HCEC 1CT (cell line): ENCODE measurements around the gene MAVS.
"Not testable (repeated sequence)": the region's sequence is repeated elsewhere in the genome, so short reads cannot be mapped to it uniquely, and the experiment has no call there.

ENCODE experiments used
- DNase-seq: peaks from one replicate; pipeline ENCODE4 v3.0.0-alpha.2; 2017

The MAVS gene

DNA sequence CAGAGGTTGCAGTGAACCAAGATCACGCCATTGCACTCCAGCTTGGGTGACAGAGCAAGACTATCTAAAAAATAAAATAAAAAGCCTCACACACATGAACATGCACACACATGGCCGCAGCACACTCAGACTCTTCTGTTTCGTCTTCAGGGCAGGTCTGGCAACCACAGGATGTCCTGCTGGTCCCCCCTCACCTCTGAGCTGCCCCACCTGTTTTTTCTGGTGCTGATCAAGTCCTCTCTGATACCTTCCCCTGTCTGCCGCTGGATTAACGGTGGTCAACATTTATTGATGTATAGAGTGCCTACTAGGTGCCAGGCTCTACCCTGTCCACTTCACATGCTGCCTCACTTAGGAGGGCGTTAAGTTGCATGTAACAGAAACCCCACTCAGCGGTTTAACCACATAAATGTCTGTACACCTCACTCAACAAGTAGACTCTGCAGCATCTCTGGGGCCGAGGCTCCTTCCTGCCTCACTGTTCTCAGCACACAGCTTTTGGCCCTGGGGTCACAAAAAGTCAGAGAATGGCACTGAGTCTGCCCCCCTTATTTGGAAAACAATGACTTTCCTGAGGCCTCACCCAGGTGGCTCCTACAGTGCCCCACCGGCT lies 30.8 kb upstream of the MAVS start:
- DNase-seq = no peak

DNA sequence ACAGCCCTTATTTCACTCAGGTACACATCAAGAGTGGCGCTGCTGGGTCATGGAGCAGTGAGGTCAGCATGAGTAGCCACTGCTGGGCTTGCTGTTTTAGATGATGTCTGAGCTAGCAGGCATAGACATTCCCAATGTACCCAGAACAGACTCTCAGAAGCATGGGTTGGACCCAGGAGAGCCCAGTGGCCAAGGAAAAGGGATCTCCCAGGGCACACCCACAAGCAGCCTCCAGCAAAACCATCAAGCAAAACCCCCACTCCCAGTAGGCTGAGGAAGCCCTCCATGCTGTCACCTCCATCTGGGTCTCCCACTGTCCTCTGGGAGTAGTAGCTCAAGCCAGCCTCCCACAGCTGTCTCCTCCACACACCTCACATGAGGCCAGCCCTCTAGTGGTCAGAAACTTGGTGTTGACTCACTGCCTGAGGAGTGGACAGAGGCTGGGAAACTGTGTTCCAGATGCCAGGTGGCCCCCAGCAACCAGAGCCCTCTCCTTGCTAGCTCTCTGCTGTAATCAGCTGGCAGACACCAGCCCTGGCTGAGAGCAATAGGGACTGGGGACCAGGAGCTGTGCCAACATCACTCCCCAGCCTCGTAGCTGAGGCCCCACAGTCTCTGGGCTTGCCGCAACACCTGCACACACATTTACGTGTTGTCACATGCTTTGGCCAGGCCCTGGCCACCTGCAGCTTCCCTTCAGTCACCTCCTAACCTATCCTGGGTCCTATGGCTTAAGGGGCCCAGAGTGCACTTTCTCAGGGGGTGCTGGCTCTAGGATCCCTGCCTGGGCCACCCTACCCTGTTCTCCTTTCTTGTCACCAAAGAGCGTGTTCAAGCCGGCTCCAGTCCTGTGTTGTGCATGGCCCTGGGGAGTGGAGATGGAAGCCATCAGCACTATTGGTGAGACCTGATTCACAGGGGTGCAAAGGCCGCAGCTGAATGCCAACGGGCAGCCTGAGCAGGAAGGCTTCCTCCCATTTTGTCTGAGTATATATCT lies 28.2 kb upstream of the MAVS start:
- DNase-seq = peak; percentile 85

DNA sequence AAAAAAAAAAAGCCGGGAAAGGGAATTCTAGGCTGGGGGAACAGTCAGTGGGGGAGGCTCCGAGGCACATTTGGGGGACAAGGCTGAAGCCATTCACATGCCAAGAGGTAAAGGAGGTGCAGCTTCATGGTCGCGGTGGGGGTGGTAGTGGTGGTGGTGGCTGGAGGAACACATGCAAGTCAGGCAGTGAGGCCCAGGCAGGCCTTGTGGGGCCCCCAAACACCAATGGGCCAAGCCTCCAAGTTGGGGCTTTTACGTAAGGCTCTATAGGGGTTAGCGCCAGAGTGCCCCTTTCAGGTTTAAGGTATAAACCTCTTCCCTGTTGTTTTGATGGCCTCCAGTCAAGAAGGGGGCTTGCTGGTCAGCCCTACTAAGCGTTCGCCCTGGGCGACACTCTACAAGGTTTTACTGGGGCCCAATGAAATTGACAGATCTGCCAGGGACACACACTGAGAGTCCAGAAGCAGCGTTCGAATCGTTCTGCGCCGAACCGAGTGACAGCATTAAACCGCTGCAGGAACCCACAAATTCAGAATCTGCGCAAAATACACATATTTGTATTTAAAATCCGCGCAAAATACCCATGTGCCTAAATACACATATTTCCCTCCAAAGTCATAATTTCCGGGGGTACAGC lies 27.1 kb upstream of the MAVS start:
- no peak for DNase-seq

DNA sequence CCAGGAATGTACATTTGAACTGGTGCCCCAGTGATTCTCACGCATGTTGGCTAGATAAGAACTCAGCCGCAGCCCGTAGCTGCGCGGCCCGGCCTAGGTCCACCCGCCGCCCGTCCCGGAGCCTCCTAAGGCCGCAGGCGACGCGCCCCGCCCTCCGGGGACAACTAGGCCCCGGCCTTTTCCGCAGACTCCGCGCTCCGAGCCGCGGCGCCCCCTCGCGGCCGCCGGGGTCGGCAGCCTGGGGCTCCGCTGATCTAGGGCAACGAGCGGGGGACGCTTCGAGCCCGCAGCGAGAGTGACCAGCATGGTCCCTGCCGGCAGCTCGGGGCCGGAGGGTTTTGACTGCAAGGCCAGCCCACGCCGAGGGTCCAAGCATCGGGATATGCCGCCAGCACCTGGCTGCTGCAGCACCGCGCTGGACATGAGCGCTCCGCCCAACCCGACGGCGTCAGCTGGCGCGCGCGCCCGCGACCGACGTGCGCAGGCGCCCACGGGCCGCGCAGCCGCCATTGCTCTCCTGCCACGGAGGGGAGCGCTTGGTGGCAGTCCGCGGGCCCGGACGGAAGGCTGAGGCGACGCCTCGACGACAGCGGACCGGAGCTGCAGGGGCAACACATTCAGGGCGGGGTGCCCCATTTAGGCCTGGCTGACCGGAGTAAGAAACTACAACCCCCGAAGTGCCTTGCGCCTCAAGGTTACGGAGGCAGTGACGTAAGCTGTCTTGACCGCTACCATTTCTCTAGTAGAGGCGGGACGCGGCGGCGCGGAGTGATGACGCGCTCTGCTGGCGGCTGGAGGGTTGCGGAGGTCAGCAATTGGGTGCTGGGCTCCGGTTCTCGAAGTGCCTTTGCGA lies 26.4 kb upstream of the MAVS start, which contains the start of gene AP5S1:
Gene AP5S1, plus strand, starts transcription at position 500 of the 853 bp plus-strand sequence. CDS start 1,571 bp downstream, outside the sequence.
- peak; percentile 96 for DNase-seq

DNA sequence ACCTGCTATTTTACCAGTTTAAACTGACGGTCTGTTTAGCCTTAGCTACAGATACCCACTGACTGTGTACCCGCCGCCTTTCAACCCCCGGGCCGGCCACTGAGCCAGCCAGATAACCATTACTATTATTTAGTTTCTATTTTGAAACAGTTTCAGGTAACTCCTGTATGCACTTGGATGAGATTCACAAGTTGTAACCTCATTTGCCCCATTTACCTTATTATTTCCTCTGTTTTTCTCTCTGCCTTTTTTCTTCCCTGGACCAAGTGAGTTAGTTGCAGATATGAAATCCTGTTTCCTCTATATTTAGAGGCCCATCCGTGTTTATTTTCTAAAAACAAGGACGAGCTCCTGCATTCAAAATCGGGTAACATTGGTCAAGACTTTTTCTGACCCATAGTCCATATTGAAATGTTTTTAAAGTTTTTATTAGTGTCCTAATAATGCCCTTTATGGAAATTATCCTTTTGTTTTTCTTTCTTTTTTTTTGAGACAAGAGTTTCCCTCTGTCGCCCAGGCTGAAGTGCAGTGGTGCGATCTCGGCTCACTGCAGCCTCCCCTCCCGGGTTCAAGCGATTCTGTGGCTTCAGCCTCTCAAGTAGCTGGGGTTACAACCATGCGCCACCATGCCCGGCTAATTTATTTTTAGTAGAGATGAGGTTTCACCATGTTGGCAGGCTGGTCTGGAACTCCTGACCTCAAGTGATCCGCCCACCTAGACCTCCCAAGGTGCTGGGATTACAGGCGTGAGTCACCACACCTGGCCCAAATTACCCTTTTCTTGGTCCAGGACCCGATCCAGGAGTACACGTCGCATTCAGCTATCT lies 25.5 kb upstream of the MAVS start:
- no peak for DNase-seq

DNA sequence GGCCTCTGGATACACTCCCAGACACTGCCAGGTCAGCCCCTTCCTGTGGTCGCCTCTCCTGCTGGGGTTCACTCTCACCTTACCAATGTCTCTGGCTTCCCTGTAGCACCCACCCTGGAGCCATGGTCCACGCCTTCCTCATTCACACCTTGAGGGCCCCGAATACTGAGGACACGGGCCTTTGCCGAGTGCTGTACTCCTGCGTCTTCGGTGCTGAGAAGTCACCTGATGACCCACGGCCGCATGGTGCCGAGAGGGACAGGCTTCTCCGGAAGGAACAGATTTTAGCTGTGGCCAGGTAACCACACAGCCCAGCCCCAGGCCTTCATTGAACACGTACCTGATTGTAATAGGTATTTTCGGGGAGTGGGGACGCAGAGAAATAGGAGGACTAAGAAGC lies 24.6 kb upstream of the MAVS start:
- DNase-seq = no peak

DNA sequence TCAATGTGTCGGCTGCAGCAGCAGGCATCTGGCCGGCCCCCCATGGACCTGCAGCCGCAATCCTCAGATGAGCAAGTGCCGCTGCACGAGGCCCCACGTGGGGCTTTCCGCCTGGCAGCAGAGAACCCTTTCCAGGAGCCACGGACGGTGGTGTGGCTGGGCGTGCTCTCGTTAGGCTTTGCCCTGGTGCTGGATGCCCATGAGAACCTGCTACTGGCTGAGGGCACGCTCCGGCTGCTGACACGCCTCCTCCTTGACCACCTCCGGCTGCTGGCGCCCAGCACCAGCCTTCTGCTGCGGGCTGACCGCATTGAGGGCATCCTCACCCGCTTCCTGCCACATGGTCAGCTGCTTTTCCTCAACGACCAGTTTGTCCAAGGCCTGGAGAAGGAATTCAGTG lies 22.8 kb upstream of the MAVS start:
- DNase-seq = no peak

DNA sequence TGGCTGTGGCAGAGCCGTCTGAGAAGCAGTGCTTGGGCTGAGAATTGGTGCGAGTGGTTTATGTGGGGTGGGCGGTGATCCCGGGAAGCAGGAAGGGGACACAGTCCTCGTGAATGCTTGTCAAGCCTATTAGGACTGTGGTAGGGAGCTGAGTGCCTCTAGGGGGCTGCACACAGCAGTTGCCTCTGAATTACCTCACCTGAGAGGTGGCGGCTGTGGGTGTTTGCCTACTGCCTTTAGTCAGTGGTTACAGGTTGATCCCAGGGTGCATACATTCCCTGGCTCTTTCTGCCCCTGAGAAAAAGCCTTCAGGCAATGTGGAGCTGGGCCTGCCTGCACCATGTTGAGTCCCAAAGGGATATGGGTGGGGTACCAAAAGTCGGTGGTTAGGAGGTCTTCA lies 21.1 kb upstream of the MAVS start:
- no peak for DNase-seq

DNA sequence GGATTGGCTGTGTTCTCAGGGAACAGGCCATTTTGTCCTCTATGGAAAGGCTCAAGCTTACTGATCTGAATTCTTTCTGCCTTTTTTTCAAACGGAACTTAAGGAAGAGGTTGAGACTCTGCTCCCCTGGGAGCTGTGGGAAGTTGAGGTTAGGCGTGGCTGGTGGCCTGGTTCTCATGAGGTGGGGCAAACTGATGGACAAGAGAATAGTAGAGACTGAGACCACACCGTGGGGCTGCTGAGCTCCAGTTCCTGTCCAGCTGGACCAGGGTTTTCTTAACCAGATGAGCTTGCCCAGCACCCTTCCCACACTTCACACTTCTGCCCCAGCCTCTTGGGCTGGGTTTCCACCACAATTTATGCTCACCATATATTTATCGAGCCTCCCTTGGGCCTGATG lies 20.2 kb upstream of the MAVS start:
- no peak for DNase-seq

DNA sequence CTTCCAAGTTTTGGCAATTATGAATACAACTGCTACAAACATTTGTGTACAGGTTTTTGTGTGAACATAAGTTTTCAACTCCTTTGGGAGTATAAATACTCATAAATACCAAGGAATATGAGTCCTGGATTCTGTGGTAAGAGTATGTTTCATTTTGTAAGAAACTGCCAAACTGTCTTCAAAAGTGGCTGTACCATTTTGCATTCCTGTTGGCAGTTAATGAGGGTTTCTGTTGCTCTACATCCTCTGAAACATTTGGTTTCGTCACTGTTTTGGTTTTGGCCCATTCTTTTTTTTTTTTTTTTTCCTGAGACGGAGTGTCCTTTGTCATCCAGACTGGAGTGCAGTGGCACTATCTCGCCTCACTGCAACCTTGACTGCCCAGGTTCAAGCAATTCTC lies 17.8 kb upstream of the MAVS start:
- DNase-seq = no peak

DNA sequence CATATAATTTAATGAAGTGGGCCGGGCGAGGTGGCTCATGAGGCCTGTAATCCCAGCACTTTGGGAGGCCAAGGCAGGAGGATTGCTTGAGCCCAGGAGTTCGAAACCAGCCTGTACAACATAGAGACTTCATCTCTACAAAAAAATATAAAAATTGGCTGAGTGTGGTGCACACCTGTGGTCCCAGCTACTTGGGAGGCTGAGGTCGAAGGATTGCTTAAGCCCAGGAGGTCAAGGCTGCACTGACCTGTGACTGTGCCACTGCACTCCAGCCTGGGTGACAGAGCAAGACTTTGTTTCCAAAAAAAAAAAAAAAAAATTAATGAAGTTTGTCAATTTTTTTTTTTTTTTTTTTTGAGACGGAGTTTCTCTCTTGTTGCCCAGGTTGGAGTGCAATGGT lies 16.7 kb upstream of the MAVS start:
- DNase-seq = not testable (repeated sequence)

DNA sequence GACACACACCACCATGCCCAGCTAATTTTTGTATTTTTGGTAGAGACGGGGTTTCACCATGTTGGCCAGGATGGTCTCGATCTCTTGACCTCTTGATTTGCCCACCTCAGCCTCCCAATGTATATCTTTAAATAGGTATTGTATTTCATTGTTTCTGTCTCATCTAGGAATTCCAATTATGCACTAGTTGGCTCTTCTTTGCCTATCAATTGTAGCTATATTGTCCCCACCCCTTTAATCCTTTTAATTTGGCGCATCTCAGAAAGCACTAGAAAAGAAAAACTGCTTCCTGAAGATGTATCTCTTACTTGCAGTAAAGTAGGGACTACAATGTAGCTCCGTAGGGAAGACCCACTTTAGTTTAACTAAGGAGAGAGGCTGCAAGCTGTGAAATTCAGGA lies 10.5 kb upstream of the MAVS start:
- no peak for DNase-seq

DNA sequence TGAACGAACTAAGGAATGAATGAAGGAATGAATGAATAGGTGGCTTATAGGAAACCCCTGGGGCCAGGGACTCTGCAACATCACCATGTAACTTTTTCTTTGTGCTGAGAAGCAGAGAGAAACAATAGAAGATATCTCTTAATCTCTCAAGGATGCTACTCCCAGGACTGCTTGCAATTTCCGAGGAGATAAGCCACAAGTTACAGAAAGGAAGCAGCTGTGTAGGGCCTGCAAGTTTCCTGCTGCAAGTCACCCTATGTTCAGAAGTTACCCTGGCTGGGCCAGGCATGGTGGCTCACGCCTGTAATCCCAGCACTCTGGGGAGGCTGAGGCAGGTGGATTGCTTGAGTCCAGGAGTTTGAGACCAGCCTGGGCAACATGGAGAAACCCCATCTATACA lies 7.3 kb upstream of the MAVS start:
- DNase-seq = no peak

DNA sequence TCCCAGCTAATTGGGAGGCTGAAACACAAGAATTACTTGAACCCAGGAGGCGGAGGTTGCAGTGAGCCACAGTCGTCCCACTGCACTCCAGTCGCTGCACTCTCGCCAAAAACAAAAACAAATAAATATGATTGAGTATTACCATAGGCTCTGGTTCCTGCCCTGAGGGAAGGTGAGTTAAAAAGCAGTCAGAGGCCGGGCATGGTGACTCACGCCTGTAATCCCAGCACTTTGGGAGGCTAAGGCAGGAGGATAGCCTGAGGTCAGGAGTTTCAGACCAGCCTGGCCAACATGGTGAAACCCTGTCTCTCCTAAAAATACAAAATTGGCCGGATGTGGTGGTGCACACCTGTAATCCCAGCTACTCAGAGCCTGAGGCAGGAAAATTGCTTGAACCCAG lies 6.4 kb upstream of the MAVS start:
- DNase-seq = not testable (repeated sequence)

DNA sequence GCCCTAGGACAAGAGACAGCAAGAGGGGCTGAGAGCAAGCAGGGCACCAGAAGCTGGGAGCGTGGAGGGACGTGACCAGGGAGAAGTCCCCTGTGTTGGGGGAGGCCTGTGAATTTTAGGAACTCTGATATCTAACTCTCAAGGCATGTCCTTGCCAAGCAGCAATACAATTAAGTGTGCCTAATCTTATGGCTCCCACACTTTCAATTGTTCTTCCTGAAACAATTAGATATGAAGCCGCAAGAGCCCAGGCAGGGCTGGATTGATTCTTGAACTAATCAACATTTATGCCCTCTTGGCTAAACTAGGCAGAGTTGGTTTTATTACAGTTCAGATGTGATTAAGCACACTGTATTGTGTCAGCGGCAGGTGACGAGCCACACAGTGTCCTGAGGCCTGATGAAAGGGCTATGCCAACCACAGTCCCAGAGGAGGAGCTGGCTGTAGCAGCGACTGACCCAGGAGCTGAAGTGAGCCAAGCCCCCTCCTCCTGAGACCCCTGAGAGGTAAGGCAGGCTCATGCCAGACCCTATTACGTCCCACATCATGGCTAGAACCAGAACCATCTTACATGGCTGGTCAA lies 4.2 kb upstream of the MAVS start:
- no peak for DNase-seq

DNA sequence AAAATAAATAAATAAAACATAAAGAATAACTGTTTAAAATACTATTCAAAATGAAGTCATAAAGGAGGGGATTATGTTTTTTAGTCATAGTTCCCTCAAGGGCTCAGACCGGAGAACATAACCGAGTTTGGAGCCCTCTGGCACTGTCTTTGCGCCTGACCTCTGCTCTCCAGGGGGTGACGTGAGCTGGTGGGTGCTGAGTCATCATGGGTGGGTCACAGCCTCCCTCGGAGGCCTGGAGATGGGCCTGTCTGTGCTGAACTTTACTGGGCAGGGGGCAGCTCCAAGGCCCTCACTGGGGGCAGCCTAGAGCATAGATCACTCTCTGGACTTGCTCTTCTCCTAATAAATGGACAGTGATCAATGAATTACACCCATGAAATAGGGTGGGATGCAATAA lies 3.1 kb upstream of the MAVS start:
- peak; percentile 93 for DNase-seq

DNA sequence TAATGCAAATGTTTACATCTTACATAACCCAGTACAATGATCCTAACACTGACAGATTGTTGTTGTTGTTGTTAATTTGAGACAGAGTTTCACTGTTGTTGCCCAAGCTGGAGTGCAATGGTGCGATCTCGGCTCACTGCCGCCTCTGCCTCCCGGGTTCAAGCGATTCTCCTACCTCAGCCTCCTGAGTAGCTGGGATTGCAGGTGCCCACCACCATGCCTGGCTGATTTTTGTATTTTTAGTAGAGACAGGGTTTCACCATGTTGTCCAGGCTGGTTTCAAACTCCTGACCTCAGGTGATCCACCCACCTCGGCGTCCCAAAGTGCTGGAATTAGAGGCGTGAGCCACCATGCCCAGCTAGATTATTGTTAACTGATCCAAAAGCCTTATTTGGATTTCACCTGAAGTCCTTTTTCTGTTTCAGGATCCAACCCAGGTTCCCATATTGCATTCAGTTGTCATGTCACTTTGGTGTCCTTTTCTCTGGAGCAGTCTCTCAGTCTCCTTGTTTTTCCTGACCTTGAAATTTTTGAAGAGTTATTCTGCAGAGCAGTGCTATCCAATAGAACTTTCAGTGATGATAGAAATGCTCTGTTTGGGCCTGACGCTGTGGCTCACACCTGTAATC lies 2.5 kb upstream of the MAVS start:
- DNase-seq = not testable (repeated sequence)

DNA sequence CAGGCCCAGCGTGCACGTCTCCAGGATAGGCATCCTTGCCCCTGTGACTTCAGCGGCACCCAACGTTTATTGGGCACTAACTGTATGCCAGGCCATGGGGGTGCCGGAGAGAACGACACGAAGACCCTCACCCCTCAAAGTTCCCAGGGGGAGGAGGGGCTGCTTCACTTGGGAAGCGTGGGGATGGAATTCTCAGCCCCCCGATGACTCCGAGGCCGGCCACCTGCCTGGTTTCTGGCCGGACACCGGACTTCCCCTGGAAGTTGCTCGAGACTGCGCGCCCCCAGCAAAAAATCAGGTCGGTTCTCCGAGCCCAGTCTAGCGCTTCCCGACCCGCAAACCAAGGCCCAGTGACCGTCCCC lies 275 bp upstream of the MAVS start:
- no peak for DNase-seq

DNA sequence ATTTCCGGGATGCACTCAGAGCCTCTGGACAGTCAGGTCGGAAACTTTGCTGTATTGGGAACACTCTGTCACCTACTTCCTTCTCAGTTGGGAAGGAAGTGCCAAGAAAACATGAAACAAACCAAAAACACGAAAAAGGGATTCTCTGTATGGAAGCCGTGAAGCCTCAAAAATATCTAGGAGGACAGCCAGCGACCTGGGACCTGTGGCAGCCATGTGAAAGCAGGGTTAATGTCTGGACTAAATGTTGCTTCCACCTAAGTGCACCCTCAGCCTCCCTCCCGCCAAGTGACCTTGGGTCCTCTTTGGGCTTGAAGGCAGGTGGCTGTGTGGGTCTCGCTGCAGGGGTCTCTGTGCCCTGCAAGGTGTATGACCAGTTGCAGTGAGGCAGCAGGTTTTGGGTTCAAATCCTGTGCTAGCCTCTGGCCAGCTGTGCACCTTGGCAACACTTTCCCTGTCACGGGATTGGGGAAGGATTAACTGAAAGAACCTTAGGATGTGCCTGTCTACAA lies 851 bp downstream of the MAVS start:
- DNase-seq = no peak

DNA sequence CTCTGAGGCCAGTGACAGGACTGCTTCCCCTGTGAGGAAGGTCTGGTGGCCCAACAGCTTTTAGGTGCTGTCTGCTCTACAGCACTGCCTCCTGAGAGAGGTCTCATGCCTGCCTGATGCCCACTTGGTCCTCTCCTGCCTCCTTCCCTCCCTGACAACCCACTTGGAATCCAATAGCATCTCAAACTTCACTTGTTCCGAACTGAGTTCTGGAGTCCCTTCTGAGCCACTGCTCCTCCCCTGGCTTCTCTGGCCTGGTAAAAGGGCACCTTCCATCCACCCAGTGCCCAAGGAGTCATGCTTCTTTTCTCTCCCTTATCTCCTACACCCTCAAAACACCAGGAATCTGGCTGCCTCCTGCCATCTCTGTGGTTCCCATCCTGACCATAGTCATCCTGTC lies 1.9 kb downstream of the MAVS start:
- no peak for DNase-seq

DNA sequence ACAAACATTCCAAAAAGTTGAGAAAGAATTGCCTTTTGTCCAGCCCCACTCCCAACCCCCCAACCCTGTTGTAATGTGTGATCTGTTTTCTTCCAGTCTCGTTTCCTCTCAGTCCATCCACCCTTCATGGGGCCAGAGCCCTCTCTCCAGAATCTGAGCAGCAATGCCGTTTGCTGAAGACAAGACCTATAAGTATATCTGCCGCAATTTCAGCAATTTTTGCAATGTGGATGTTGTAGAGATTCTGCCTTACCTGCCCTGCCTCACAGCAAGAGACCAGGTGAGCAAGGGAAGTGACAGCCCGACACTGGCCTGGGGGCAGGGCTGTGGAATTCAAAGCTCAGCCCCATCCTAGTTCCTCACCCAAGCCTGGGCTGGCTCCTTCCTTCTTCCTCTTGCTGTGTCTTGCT lies 7.8 kb downstream of the MAVS start:
- DNase-seq = no peak
